Placental pericyte (primary cell): ENCODE measurements around the gene REP15. TPM values are rescaled to one million over a fixed set of nuclear protein-coding genes. Genes with fewer than 3 reads are reported as not detected.

ENCODE experiments used
- total RNA-seq: library from RNA; depleted of rRNA; stranded (reverse); fragments of >200 nt; gene quantifications from 2 replicates; pipeline ENCODE4 v1.2.3, GENCODE V29; 2012

Gene REP15, protein sequence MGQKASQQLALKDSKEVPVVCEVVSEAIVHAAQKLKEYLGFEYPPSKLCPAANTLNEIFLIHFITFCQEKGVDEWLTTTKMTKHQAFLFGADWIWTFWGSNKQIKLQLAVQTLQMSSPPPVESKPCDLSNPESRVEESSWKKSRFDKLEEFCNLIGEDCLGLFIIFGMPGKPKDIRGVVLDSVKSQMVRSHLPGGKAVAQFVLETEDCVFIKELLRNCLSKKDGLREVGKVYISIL
- total RNA-seq, result 2.0 and 3.7 TPM in 2 replicates

DNA sequence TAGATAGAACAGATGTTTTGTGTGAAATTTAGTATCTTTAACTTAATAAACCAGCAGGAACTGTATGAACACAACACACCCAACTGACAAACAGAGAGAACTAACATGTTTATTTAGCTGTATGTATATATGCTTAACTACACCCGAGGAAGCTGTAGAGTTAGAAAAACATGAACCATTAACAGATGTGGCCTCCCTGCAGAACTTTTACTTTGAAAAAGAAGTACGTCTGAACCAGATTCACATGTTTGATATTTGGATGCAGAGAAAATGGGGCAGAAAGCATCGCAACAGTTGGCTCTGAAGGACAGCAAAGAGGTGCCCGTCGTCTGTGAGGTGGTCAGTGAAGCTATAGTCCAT, at the start of gene REP15:
REP15 (plus strand) TSS at position 155 of the 360 bp plus-strand sequence; CDS start at position 271, 116 bp downstream.

DNA sequence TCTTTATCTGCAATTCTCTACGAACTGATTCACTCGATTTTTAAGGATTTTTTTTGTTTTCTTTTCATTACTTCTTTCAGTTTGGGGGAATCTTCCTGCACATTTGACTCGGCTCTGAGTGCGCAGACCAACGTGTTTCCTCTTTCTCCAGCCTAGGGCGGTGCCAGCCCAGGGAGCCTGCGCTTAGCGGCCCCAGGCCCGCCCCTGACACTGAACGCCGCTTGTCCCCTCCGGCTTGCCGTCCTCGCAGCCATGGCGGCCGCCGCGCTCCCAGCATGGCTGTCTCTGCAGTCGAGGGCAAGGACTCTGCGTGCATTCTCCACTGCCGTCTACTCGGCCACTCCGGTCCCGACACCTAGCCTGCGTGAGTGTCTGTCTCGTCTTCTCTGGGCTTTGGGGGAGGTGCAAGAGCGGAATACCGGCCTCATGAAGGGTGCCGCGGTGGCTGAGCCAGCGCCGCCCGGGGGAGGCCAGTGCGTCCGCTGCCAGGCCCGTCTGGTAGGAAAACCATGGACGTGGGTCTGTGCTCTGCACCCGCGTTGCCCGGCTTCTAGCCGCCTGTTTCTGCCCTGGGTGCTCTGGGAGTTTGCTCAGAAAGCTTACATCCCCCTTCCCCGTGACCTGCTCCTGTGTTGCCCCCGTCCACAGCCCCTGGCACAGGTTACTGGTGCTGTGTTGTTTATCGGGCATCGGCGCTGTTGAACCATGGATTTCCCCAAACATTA, 14.5 kb downstream of the REP15 start, which contains the start of gene MRPS35:
MRPS35 (plus strand) TSS at position 241 of the 725 bp plus-strand sequence; CDS start at position 253, 12 bp downstream.

Other genes starting within 250 kb of the REP15 start
- 0.22 TPM in 1 of 2 replicates, not detected in the other for gene SMCO2, start 249.7 kb upstream of the REP15 start, total RNA-seq
- 149 and 164 TPM in 2 replicates for gene PPFIBP1, start 172.2 kb upstream of the REP15 start, total RNA-seq
- gene MRPS35, start 14.4 kb downstream of the REP15 start, total RNA-seq, result 46.6 and 58.6 TPM in 2 replicates
- 22.5 and 78.5 TPM in 2 replicates for gene KLHL42, start 83.8 kb downstream of the REP15 start, total RNA-seq
- gene MANSC4, start 83.8 kb downstream of the REP15 start, total RNA-seq, result not detected in 2 replicates